HepG2 (cell line): ENCODE results near the gene SPRYD3. TPM values are rescaled to one million over a fixed set of nuclear protein-coding genes. Genes with fewer than 3 reads are reported as not detected.

Source experiments
- ATAD3A ChIP-seq: sonication (generic); formaldehyde crosslinking; IDR thresholded peaks from 2 replicates; pipeline ENCODE4 v1.4.0; 2020; ENCODE audit warnings: missing genetic modification reagents
- CHCHD3 ChIP-seq: sonication (generic); formaldehyde crosslinking; IDR thresholded peaks from 2 replicates; pipeline ENCODE4 v1.8.0; 2022; ENCODE audit warnings: mild to moderate bottlenecking, missing genetic modification reagents, moderate library complexity
- EP300 ChIP-seq, 3 experiments: sonication (generic) in 1 of 3; formaldehyde crosslinking in 1 of 3; IDR thresholded peaks; 2 replicates each; pipeline versions ENCODE4 v1.5.1 to v1.6.1; 2011 to 2020; ENCODE audit warnings: low read depth in 2 of 3, low read length in 2 of 3, borderline replicate concordance in 1 of 3, improper control_type of control experiment in 1 of 3, mild to moderate bottlenecking in 1 of 3, missing genetic modification reagents in 1 of 3, moderate library complexity in 1 of 3
- MXI1 ChIP-seq: IDR thresholded peaks from 3 replicates; pipeline ENCODE4 v1.6.1; 2012; ENCODE audit warnings: low read depth, low read length, inconsistent platforms, borderline replicate concordance
- NCOA1 ChIP-seq: sonication (generic); formaldehyde crosslinking; IDR thresholded peaks from 2 replicates; pipeline ENCODE4 v1.9.0; 2021; ENCODE audit warnings: missing genetic modification reagents
- ZNF205 ChIP-seq: IDR thresholded peaks from 2 replicates; pipeline ENCODE4 v1.6.1; 2018; ENCODE audit warnings: missing biosample characterization, missing genetic modification reagents
- ZNF713 ChIP-seq: sonication (generic); formaldehyde crosslinking; IDR thresholded peaks from 2 replicates; pipeline ENCODE4 v1.4.0; 2020; ENCODE audit warnings: mild to moderate bottlenecking, missing genetic modification reagents
- ZNF891 ChIP-seq: sonication (generic); formaldehyde crosslinking; IDR thresholded peaks from 2 replicates; pipeline ENCODE4 v1.5.0; 2020; ENCODE audit warnings: mild to moderate bottlenecking, missing genetic modification reagents
- polyA plus RNA-seq, 8 experiments: library from polyadenylated mRNA; depleted of rRNA in 3 of 8; stranded (reverse) in 7 of 8; unstranded in 1 of 8; fragments of >200 nt; fragmentation: Illumina TruSeq in 4 of 8; extraction: Trizol in 4 of 8; gene quantifications; 2 replicates each; pipeline versions ENCODE4 v1.2.1 to v1.2.3, GENCODE V29; 2011 to 2016; ENCODE audit warnings: low read depth in 4 of 8, missing spikeins in 1 of 8, mixed read lengths in 1 of 8; ENCODE audit not compliant: insufficient read depth in 1 of 8
- total RNA-seq, 5 experiments: library from RNA; depleted of rRNA; stranded (reverse); fragments of >200 nt; fragmentation: Illumina TruSeq; extraction: Trizol; gene quantifications; 2 replicates each; pipeline ENCODE4 v1.2.3, GENCODE V29; 2016; ENCODE audit warnings: low read depth in 1 of 5
- TF ChIP-seq, protein P1 (sequence below), 2 experiments: sonication (generic) in 1 of 2; formaldehyde crosslinking in 1 of 2; IDR thresholded peaks; 2 replicates each; pipeline versions ENCODE4 v1.6.1 to v1.9.0; 2014 to 2022; ENCODE audit warnings: antibody characterized with exemption in 1 of 2, borderline replicate concordance in 1 of 2, inconsistent platforms in 1 of 2, low read depth in 1 of 2, missing genetic modification reagents in 1 of 2
- TF ChIP-seq, protein P2 (sequence below): sonication (generic); formaldehyde crosslinking; IDR thresholded peaks from 2 replicates; pipeline ENCODE4 v1.5.0; 2020; ENCODE audit warnings: missing genetic modification reagents
- TF ChIP-seq, protein P3 (sequence below): sonication (generic); formaldehyde crosslinking; IDR thresholded peaks from 2 replicates; pipeline ENCODE4 v1.4.0; 2020; ENCODE audit warnings: mild to moderate bottlenecking, low read depth, missing genetic modification reagents
- TF ChIP-seq, protein P4 (sequence below): sonication (generic); formaldehyde crosslinking; IDR thresholded peaks from 2 replicates; pipeline ENCODE4 v1.4.0; 2020; ENCODE audit warnings: missing genetic modification reagents
- TF ChIP-seq, protein P5 (sequence below): sonication (generic); formaldehyde crosslinking; conservative IDR thresholded peaks from 2 replicates; pipeline ENCODE4 v1.4.0; 2020; ENCODE audit warnings: missing genetic modification reagents
- TF ChIP-seq, protein P6 (sequence below): sonication (generic); formaldehyde crosslinking; IDR thresholded peaks from 2 replicates; pipeline ENCODE4 v1.8.0; 2022; ENCODE audit warnings: mild to moderate bottlenecking, missing genetic modification reagents, borderline replicate concordance

Gene SPRYD3
- total and polyA plus RNA-seq, 2 of the 13 experiments (the other 11 are each of a cell fraction or from before 2014, with no cell fraction given), result 9.0 to 9.2 TPM

DNA sequence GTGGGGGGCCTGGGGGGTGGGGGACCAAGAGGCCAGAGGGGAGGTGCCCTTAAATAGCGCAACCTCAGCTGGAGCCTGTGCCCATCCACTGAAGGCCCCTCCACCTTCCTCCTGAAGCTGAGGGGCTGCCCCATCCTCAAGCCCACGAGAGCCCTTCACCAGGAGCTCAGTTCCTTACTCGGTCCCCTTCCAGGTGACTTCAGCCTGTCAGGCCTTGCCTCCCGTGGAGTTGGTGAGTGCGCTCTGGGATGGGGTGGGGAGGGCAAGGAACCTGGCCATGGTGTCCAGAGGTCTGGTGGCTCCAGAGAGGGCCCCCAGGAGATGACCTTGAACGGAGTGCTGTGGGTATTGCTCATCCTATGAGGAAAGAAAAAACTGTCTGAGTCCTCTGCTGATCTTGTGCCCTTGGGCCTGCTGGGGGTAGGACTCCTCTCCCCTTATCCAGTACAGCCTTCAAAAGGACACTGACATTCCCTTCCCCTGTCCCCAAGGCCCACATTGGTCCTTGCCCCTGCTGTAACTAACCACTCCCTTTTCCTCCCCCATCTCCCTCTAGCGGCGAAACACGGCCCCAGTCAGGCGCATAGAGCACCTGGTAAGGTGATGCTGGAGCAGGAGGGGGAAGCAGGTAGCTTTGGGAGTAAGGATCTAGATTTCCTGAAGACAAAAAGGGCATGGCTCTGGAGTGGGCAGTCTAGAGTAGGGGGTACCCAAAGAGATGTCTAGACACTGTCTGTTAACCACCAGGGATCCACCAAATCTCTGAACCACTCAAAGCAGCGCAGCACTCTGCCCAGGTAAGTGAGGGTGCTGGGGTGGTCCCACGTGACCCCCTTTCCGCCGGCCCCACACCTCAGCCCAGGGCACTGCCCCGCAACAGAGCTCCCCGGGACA lies 25.7 kb downstream of the SPRYD3 start (continued):
- TF ChIP-seq, protein P1, sequence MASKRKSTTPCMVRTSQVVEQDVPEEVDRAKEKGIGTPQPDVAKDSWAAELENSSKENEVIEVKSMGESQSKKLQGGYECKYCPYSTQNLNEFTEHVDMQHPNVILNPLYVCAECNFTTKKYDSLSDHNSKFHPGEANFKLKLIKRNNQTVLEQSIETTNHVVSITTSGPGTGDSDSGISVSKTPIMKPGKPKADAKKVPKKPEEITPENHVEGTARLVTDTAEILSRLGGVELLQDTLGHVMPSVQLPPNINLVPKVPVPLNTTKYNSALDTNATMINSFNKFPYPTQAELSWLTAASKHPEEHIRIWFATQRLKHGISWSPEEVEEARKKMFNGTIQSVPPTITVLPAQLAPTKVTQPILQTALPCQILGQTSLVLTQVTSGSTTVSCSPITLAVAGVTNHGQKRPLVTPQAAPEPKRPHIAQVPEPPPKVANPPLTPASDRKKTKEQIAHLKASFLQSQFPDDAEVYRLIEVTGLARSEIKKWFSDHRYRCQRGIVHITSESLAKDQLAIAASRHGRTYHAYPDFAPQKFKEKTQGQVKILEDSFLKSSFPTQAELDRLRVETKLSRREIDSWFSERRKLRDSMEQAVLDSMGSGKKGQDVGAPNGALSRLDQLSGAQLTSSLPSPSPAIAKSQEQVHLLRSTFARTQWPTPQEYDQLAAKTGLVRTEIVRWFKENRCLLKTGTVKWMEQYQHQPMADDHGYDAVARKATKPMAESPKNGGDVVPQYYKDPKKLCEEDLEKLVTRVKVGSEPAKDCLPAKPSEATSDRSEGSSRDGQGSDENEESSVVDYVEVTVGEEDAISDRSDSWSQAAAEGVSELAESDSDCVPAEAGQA (IDR thresholded peaks at IDR 0.05; ENCODE audit: low read depth), result no peak
- TF ChIP-seq, protein P1 (CRISPR knock-in tag; IDR thresholded peaks at IDR 0.05; ENCODE audit: borderline replicate concordance), result no peak
- TF ChIP-seq ATAD3A (CRISPR knock-in tag), result no peak
- TF ChIP-seq ZNF891 (CRISPR knock-in tag), result no peak
- TF ChIP-seq, protein P2, sequence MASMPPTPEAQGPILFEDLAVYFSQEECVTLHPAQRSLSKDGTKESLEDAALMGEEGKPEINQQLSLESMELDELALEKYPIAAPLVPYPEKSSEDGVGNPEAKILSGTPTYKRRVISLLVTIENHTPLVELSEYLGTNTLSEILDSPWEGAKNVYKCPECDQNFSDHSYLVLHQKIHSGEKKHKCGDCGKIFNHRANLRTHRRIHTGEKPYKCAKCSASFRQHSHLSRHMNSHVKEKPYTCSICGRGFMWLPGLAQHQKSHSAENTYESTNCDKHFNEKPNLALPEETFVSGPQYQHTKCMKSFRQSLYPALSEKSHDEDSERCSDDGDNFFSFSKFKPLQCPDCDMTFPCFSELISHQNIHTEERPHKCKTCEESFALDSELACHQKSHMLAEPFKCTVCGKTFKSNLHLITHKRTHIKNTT (CRISPR knock-in tag), result no peak
- no peak for TF ChIP-seq NCOA1
- TF ChIP-seq, protein P3, sequence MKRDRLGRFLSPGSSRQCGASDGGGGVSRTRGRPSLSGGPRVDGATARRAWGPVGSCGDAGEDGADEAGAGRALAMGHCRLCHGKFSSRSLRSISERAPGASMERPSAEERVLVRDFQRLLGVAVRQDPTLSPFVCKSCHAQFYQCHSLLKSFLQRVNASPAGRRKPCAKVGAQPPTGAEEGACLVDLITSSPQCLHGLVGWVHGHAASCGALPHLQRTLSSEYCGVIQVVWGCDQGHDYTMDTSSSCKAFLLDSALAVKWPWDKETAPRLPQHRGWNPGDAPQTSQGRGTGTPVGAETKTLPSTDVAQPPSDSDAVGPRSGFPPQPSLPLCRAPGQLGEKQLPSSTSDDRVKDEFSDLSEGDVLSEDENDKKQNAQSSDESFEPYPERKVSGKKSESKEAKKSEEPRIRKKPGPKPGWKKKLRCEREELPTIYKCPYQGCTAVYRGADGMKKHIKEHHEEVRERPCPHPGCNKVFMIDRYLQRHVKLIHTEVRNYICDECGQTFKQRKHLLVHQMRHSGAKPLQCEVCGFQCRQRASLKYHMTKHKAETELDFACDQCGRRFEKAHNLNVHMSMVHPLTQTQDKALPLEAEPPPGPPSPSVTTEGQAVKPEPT (CRISPR knock-in tag), result no peak
- no peak for TF ChIP-seq CHCHD3 (CRISPR knock-in tag)
- TF ChIP-seq, protein P4, sequence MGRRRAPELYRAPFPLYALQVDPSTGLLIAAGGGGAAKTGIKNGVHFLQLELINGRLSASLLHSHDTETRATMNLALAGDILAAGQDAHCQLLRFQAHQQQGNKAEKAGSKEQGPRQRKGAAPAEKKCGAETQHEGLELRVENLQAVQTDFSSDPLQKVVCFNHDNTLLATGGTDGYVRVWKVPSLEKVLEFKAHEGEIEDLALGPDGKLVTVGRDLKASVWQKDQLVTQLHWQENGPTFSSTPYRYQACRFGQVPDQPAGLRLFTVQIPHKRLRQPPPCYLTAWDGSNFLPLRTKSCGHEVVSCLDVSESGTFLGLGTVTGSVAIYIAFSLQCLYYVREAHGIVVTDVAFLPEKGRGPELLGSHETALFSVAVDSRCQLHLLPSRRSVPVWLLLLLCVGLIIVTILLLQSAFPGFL, result no peak
- no peak for TF ChIP-seq ZNF205
- TF ChIP-seq MXI1, result no peak
- peak in 1 of 2 experiments; percentile 42; a peak in 2 of 4 replicates for TF ChIP-seq EP300 (IDR thresholded peaks at IDR 0.05; ENCODE audit: low read depth in 2 of 2, low read length in 2 of 2)
- TF ChIP-seq EP300 (CRISPR knock-in tag; IDR thresholded peaks at IDR 0.05; ENCODE audit: borderline replicate concordance), result no peak
- TF ChIP-seq, protein P5, sequence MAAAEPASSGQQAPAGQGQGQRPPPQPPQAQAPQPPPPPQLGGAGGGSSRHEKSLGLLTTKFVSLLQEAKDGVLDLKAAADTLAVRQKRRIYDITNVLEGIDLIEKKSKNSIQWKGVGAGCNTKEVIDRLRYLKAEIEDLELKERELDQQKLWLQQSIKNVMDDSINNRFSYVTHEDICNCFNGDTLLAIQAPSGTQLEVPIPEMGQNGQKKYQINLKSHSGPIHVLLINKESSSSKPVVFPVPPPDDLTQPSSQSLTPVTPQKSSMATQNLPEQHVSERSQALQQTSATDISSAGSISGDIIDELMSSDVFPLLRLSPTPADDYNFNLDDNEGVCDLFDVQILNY, result no peak
- no peak for TF ChIP-seq ZNF713 (CRISPR knock-in tag)
- TF ChIP-seq, protein P6, sequence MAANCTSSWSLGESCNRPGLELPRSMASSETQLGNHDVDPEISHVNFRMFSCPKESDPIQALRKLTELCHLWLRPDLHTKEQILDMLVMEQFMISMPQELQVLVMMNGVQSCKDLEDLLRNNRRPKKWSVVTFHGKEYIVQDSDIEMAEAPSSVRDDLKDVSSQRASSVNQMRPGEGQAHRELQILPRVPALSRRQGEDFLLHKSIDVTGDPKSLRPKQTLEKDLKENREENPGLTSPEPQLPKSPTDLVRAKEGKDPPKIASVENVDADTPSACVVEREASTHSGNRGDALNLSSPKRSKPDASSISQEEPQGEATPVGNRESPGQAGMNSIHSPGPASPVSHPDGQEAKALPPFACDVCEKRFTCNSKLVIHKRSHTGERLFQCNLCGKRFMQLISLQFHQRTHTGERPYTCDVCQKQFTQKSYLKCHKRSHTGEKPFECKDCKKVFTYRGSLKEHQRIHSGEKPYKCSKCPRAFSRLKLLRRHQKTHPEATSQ (CRISPR knock-in tag), result no peak
